H1 (cell line): ENCODE data around the gene TBC1D2B. TPM values are rescaled to one million over a fixed set of nuclear protein-coding genes. Genes with fewer than 3 reads are reported as not detected.

Experiments
- CTCF ChIA-PET: fragments of 300-600 bp; sonication (Branson Sonifier 250); formaldehyde crosslinking; loops from one replicate; lab custom pipeline; 2021; ENCODE audit not compliant: partially characterized antibody; lab: Charles Lee
- POLR2A ChIA-PET: fragments of 300-600 bp; sonication (Branson Sonifier 250); formaldehyde crosslinking; loops from one replicate; lab custom pipeline; 2021; ENCODE audit warnings: inconsistent platforms; ENCODE audit not compliant: partially characterized antibody; lab: Charles Lee
- DNase-seq, 2 experiments: peaks; one replicate each; pipeline versions ENCODE4 v3.0.0 to v3.0.0-alpha.2; 2010 to 2022; ENCODE audit warnings: low spot score in 2 of 2, low read depth in 1 of 2, mixed read lengths in 1 of 2
- FAIRE-seq: peaks from 2 replicates; lab custom pipeline; 2011; peaks lifted over from hg19 to GRCh38; lab: Jason Lieb, UNC
- H2AFZ ChIP-seq: 2 replicates; pipeline ENCODE4 v1.8.1; 2012; ENCODE audit warnings: low read length, inconsistent platforms
- H2AK5ac ChIP-seq: 2 replicates; pipeline ENCODE4 v1.6.1; 2013; ENCODE audit warnings: low read depth, low read length
- H2BK120ac ChIP-seq: replicated peaks from 2 replicates; pipeline ENCODE3; 2013; ENCODE audit warnings: low read depth, low read length, inconsistent platforms
- H2BK12ac ChIP-seq: 2 replicates; pipeline ENCODE4 v1.6.1; 2013; ENCODE audit warnings: low read depth, low read length
- H2BK15ac ChIP-seq: 2 replicates; pipeline ENCODE4 v1.6.1; 2013; ENCODE audit warnings: low read length
- H2BK20ac ChIP-seq: 2 replicates; pipeline ENCODE4 v1.6.1; 2013; ENCODE audit warnings: low read length
- H2BK5ac ChIP-seq: 2 replicates; pipeline ENCODE4 v1.6.1; 2013; ENCODE audit warnings: low read depth, low read length
- H3K14ac ChIP-seq: 2 replicates; pipeline ENCODE4 v1.6.1; 2013; ENCODE audit warnings: inconsistent platforms; ENCODE audit not compliant: insufficient read length
- H3K18ac ChIP-seq: 2 replicates; pipeline ENCODE4 v1.6.1; 2013; ENCODE audit warnings: low read length; ENCODE audit errors: extremely low read depth
- H3K23ac ChIP-seq: 2 replicates; pipeline ENCODE4 v1.6.1; 2013; ENCODE audit warnings: inconsistent platforms; ENCODE audit not compliant: insufficient read length
- H3K23me2 ChIP-seq: 2 replicates; pipeline ENCODE4 v1.6.1; 2013; ENCODE audit warnings: low read depth, low read length
- H3K27ac ChIP-seq: 2 replicates; pipeline ENCODE4 v1.6.1; 2011; ENCODE audit warnings: low read depth, low read length, inconsistent platforms
- H3K27me3 ChIP-seq, 4 experiments: replicated peaks in 1 of 4; 1 replicate in 1 of 4; 2 replicates in 3 of 4; pipeline versions ENCODE4 v1.6.1 to v1.8.1; 2011 to 2013; ENCODE audit warnings: low read length in 3 of 4, mild to moderate bottlenecking in 3 of 4, inconsistent platforms in 2 of 4, mixed read lengths in 2 of 4, moderate library complexity in 1 of 4; ENCODE audit not compliant: control insufficient read depth in 3 of 4, insufficient read depth in 3 of 4; ENCODE audit errors: extremely low read depth in 1 of 4
- H3K36me3 ChIP-seq, 4 experiments: 2 replicates each; pipeline versions ENCODE4 v1.6.1 to v1.8.1; 2011 to 2013; ENCODE audit warnings: mild to moderate bottlenecking in 4 of 4, low read length in 3 of 4, moderate library complexity in 2 of 4, control low read depth in 1 of 4, inconsistent platforms in 1 of 4; ENCODE audit not compliant: insufficient read depth in 4 of 4, control insufficient read depth in 2 of 4
- H3K4ac ChIP-seq: replicated peaks from 2 replicates; pipeline ENCODE3; 2013; ENCODE audit warnings: low read length, low read depth, mixed read lengths, inconsistent platforms; ENCODE audit not compliant: insufficient read length
- H3K4me1 ChIP-seq, 4 experiments: replicated peaks in 1 of 4; 1 replicate in 1 of 4; 2 replicates in 3 of 4; pipeline versions ENCODE4 v1.6.1 to v1.8.1; 2011 to 2013; ENCODE audit warnings: low read length in 3 of 4, inconsistent platforms in 2 of 4, mixed read lengths in 1 of 4; ENCODE audit not compliant: insufficient read depth in 4 of 4, control insufficient read depth in 3 of 4
- H3K4me2 ChIP-seq, 2 experiments: 2 replicates each; pipeline versions ENCODE4 v1.6.1 to v1.8.1; 2011 to 2013; ENCODE audit warnings: low read depth in 2 of 2, low read length in 2 of 2, control low read depth in 1 of 2, inconsistent platforms in 1 of 2, mild to moderate bottlenecking in 1 of 2; ENCODE audit not compliant: insufficient read depth in 1 of 2
- H3K4me3 ChIP-seq, 4 experiments: fragments of 200-600, 300-600 bp in 1 of 4; sonication (generic), shearing (Covaris generic), sonication (Bioruptor Twin) in 1 of 4; 2 replicates each; pipeline versions ENCODE4 v1.5.1 to v1.8.1; 2011 to 2016; ENCODE audit warnings: low read length in 4 of 4, low read depth in 3 of 4, control low read depth in 2 of 4, inconsistent platforms in 2 of 4, mild to moderate bottlenecking in 2 of 4, mixed read lengths in 1 of 4, moderate library complexity in 1 of 4; ENCODE audit not compliant: insufficient read depth in 2 of 4; ENCODE audit errors: extremely low read depth in 1 of 4
- H3K56ac ChIP-seq: replicated peaks from 2 replicates; pipeline ENCODE3; 2013; ENCODE audit warnings: low read depth, mild to moderate bottlenecking, mixed read lengths, low read length, inconsistent platforms; ENCODE audit not compliant: insufficient read length
- H3K79me1 ChIP-seq: 2 replicates; pipeline ENCODE4 v1.6.1; 2013; ENCODE audit warnings: low read depth, low read length, control low read depth
- H3K79me2 ChIP-seq, 2 experiments: 2 replicates each; pipeline versions ENCODE4 v1.6.1 to v1.8.1; 2012 to 2013; ENCODE audit warnings: low read length in 2 of 2, mild to moderate bottlenecking in 2 of 2, inconsistent platforms in 1 of 2; ENCODE audit not compliant: insufficient read depth in 2 of 2, control insufficient read depth in 1 of 2
- H3K9ac ChIP-seq, 4 experiments: replicated peaks in 1 of 4; 1 replicate in 1 of 4; 2 replicates in 3 of 4; pipeline versions ENCODE4 v1.6.1 to v1.8.1; 2011 to 2013; ENCODE audit warnings: low read depth in 3 of 4, low read length in 3 of 4, control low read depth in 2 of 4, mild to moderate bottlenecking in 2 of 4, moderate library complexity in 2 of 4, inconsistent platforms in 1 of 4; ENCODE audit errors: extremely low read depth in 1 of 4
- H3K9me3 ChIP-seq, 2 experiments: 2 replicates each; pipeline versions ENCODE4 v1.6.1 to v1.8.1; 2012 to 2013; ENCODE audit warnings: mild to moderate bottlenecking in 2 of 2, moderate library complexity in 2 of 2, control low read depth in 1 of 2, inconsistent platforms in 1 of 2, low read depth in 1 of 2, low read length in 1 of 2, mixed read lengths in 1 of 2; ENCODE audit not compliant: insufficient read depth in 2 of 2
- H4K20me1 ChIP-seq, 2 experiments: replicated peaks in 1 of 2; 2 replicates each; pipeline versions ENCODE3 to v1.8.1; 2011 to 2013; ENCODE audit warnings: inconsistent platforms in 2 of 2, low read length in 2 of 2, mild to moderate bottlenecking in 1 of 2; ENCODE audit not compliant: insufficient read depth in 2 of 2, control insufficient read depth in 1 of 2
- H4K5ac ChIP-seq: 2 replicates; pipeline ENCODE4 v1.6.1; 2013; ENCODE audit warnings: low read length, low read depth, mixed read lengths, inconsistent platforms; ENCODE audit not compliant: insufficient read length
- H4K8ac ChIP-seq: 2 replicates; pipeline ENCODE4 v1.8.0; 2013; ENCODE audit warnings: mild to moderate bottlenecking, moderate library complexity, low read length, inconsistent platforms; ENCODE audit not compliant: insufficient read depth; ENCODE audit errors: extremely low read depth
- H4K91ac ChIP-seq: replicated peaks from 2 replicates; pipeline ENCODE3; 2013; ENCODE audit warnings: low read length, mixed read lengths, inconsistent platforms; ENCODE audit not compliant: insufficient read length
- BCL11A ChIP-seq, 2 experiments: IDR thresholded peaks; one replicate each; pipeline ENCODE4 v1.6.1; 2011; ENCODE audit warnings: low read depth in 2 of 2, low read length in 2 of 2, mild to moderate bottlenecking in 2 of 2
- BRCA1 ChIP-seq: IDR thresholded peaks from 2 replicates; pipeline ENCODE4 v1.6.1; 2012; ENCODE audit warnings: low read depth, low read length, improper control_type of control experiment
- CBX5 ChIP-seq: fragments of 300-800, 300-1000 bp; sonication (generic); IDR thresholded peaks from 2 replicates; pipeline ENCODE4 v1.7.1; 2016; ENCODE audit warnings: antibody characterized with exemption, low read length, low read depth
- CTBP2 ChIP-seq: IDR thresholded peaks from 2 replicates; pipeline ENCODE4 v1.7.0; 2011; ENCODE audit warnings: borderline replicate concordance, mild to moderate bottlenecking, moderate library complexity, mixed read lengths, low read length; ENCODE audit not compliant: insufficient read depth, insufficient read length
- HDAC6 ChIP-seq: IDR thresholded peaks from one replicate; pipeline ENCODE4 v1.7.1; 2012; ENCODE audit warnings: low read depth, mild to moderate bottlenecking, inconsistent platforms, low read length, moderate library complexity
- JUN ChIP-seq: IDR thresholded peaks from 2 replicates; pipeline ENCODE4 v1.6.1; 2011; ENCODE audit warnings: low read depth, mild to moderate bottlenecking, improper control_type of control experiment, low read length
- RXRA ChIP-seq: IDR thresholded peaks from 2 replicates; pipeline ENCODE4 v1.6.1; 2011; ENCODE audit warnings: low read depth, mild to moderate bottlenecking, low read length, moderate library complexity; ENCODE audit not compliant: insufficient read depth
- SIX5 ChIP-seq: IDR thresholded peaks from 2 replicates; pipeline ENCODE4 v1.6.1; 2011; ENCODE audit warnings: mild to moderate bottlenecking, low read depth, low read length
- SRF ChIP-seq: IDR thresholded peaks from 2 replicates; pipeline ENCODE4 v1.6.1; 2011; ENCODE audit warnings: mild to moderate bottlenecking, low read depth, low read length, moderate library complexity
- SUZ12 ChIP-seq: fragments of 200-600 bp; sonication (generic); IDR thresholded peaks from 2 replicates; pipeline ENCODE4 v1.6.1; 2012; ENCODE audit warnings: mild to moderate bottlenecking, inconsistent platforms, low read length, moderate library complexity, mixed read lengths
- TBP ChIP-seq: IDR thresholded peaks from 2 replicates; pipeline ENCODE4 v1.6.1; 2011; ENCODE audit warnings: low read depth, low read length, improper control_type of control experiment
- TEAD4 ChIP-seq: IDR thresholded peaks from 2 replicates; pipeline ENCODE4 v1.6.1; 2012; ENCODE audit warnings: low read depth, low read length, inconsistent platforms, mixed read lengths
- ZNF274 ChIP-seq: IDR thresholded peaks from 2 replicates; pipeline ENCODE4 v1.7.0; 2012; ENCODE audit warnings: low read length, borderline replicate concordance; ENCODE audit errors: extremely low read depth
- WGBS, 2 experiments: shearing (Covaris generic) in 1 of 2; methylation state at CpG; one replicate each; pipeline versions ENCODE4 v1.1.6 to v1.1.7; 2013 to 2015; ENCODE audit warnings: low lambda C conversion rate in 2 of 2, mixed read lengths in 2 of 2, inconsistent platforms in 1 of 2, low coverage in 1 of 2, missing lambda C conversion rate in 1 of 2; ENCODE audit not compliant: insufficient replicate concordance in 2 of 2, insufficient coverage in 1 of 2, insufficient read length in 1 of 2; ENCODE audit errors: extremely low coverage in 1 of 2, missing lambda C conversion rate in 1 of 2; 5-methylcytosine and 5-hydroxymethylcytosine counted together
- polyA plus RNA-seq, 7 experiments: library from polyadenylated mRNA; depleted of rRNA in 3 of 7; stranded (reverse) in 5 of 7; unstranded in 2 of 7; fragments of >200 nt in 5 of 7; fragments of 200-250 nt in 2 of 7; gene quantifications; 1 replicate in 5 of 7; 2 replicates in 1 of 7; 4 replicates in 1 of 7; pipeline versions ENCODE4 v1.2.1 to v1.2.3, GENCODE V29; 2011 to 2013; ENCODE audit warnings: missing spikeins in 2 of 7, mixed read lengths in 2 of 7
- total RNA-seq: library from RNA; stranded (reverse); fragmentation: NEBNext Ultra II Directional; extraction: Animal tissue kit (Norgen Biotek cat#: 25700); gene quantifications from 2 replicates; pipeline ENCODE4 v1.2.1, GENCODE V29; 2021

TBC1D2B gene
- total and polyA plus RNA-seq, 2 of the 8 experiments (the other 6 are each of a cell fraction or from before 2014, with no cell fraction given), result 11.9 to 19.5 TPM

DNA sequence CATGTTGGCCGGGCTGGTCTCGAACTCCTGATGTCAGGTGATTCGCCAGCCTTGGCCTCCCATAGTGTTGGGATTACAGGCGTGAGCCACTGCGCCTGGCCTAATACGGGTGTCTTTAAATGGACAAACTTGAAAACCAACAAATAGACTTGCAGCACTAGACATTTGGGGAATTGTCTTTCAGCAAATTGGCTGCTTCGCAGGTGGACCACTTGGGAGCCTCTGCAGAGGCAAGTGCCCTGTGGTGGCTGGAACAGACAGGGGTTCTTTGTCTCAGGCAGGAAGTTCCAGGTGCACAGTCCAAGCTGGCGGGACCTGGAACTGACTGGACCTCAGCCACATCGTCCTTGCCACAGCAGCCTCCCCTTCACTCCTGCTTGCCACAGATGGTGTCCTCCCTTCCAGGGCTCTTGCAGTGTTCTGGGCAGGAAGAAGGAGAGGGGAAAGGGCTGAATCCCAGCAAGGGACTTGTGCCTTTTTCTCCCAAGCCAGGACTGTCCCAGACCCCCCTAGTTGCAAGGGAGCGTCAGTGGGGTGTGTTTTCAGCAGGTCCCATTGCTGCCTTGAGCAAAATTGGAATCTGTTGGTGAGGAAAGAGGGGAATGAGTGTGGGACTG, 94.3 kb downstream of the TBC1D2B start:
- Histone ChIP-seq H3K79me2 (no peaks in the 10 kb centered on the region), H2BK120ac (no peak overlapping the region), H4K20me1 (no peaks in the 10 kb centered on the region), H4K5ac (no peak overlapping the region), H2AFZ (peak overlapping the region; percentile 96), H2BK20ac (0 out of 2 replicates have a peak overlapping the region, but pooled peaks have one; percentile 61), H2BK12ac (peak overlapping the region; percentile 63; the same call in 1 of the 2 replicates), H4K91ac (no peak overlapping the region), H3K9ac (no peak overlapping the region; a peak in 1 of 7 replicates), H2AK5ac (no peak overlapping the region)
- peak in 1 of 2 experiments; percentile 62 for DNase-seq
- TF ChIP-seq CTBP2 (no peak), ZNF274 (no peak), BRCA1 (no peak), BCL11A (IDR thresholded peaks at IDR 0.05; ENCODE audit: low read depth in 2 of 2, low read length in 2 of 2) (no peak), SUZ12 (no peak), TBP (no peak), JUN (no peak), RXRA (no peak), SRF (no peak), SIX5 (no peak), HDAC6 (no peak), CBX5 (no peak), TEAD4 (no peak)
- TF ChIP-seq, all 59 proteins: peak for 0
- H3K23me2 ChIP-seq, result no peaks in the 10 kb centered on the region
- H3K9me3 ChIP-seq, result no peaks in the 10 kb centered on the region
- H3K4ac ChIP-seq, result no peak overlapping the region
- peak overlapping the region; percentile 60; the same call in 1 of the 2 replicates for H3K18ac ChIP-seq
- peaks cover 0 to 16% (median 9%) of the 10 kb centered on the region in 4 experiments; a peak in 6 of 7 replicates for H3K4me1 ChIP-seq
- no peaks in the 10 kb centered on the region for H3K79me1 ChIP-seq
- POLR2A ChIA-PET, result no interaction called here
- WGBS, 2 experiments, result 79% methylated on average over 9 of the region's 10 CpGs; no CpG with 5 or more reads in 1 of the 2 experiments
- H3K27me3 ChIP-seq, result no peaks in the 10 kb centered on the region
- CTCF ChIA-PET, result interaction anchor here (1.0 to 6.7 kb wide), 8 partner anchors 10 to 189 kb away, joined by 3 to 53 read pairs (median 6); no protein-coding TSS in a partner anchor
- peak overlapping the region; percentile 13 to 39; a peak in 2 of 4 replicates for H3K4me2 ChIP-seq
- H3K4me3 ChIP-seq, result no peak overlapping the region
- H2BK5ac ChIP-seq, result peak overlapping the region; percentile 80; the same call in 1 of the 2 replicates
- no peak overlapping the region for H3K27ac ChIP-seq
- no peak overlapping the region for H3K14ac ChIP-seq
- H3K23ac ChIP-seq, result no peak overlapping the region
- FAIRE-seq, result no peak
- peak overlapping the region; percentile 90 for H2BK15ac ChIP-seq
- H3K36me3 ChIP-seq, result no peaks in the 10 kb centered on the region
- no peak overlapping the region for H3K56ac ChIP-seq
- H4K8ac ChIP-seq, result no peak overlapping the region
